Osteocyte (in vitro differentiated cells): ENCODE results near the gene ZFAND6. TPM values are rescaled to one million over a fixed set of nuclear protein-coding genes. Genes with fewer than 3 reads are reported as not detected.

Experiments used
- DNase-seq: peaks from one replicate; pipeline ENCODE4 v3.0.0; 2021; ENCODE audit warnings: mixed read lengths; ENCODE audit not compliant: unreplicated experiment; ENCODE audit errors: extremely low spot score
- H3K27ac Mint-ChIP-seq: one replicate; pipeline ENCODE4 v1.8.0; 2021; ENCODE audit warnings: mild to moderate bottlenecking, mixed read lengths; ENCODE audit not compliant: unreplicated experiment
- H3K27me3 Mint-ChIP-seq: one replicate; pipeline ENCODE4 v1.8.0; 2021; ENCODE audit warnings: mixed read lengths; ENCODE audit not compliant: unreplicated experiment
- H3K36me3 Mint-ChIP-seq: one replicate; pipeline ENCODE4 v1.8.0; 2021; ENCODE audit warnings: mixed read lengths; ENCODE audit not compliant: unreplicated experiment
- H3K4me1 Mint-ChIP-seq: one replicate; pipeline ENCODE4 v1.8.0; 2021; ENCODE audit warnings: mixed read lengths; ENCODE audit not compliant: unreplicated experiment
- H3K4me3 Mint-ChIP-seq: one replicate; pipeline ENCODE4 v1.8.0; 2021; ENCODE audit warnings: mild to moderate bottlenecking, moderate library complexity, mixed read lengths; ENCODE audit not compliant: unreplicated experiment
- H3K9me3 Mint-ChIP-seq: one replicate; pipeline ENCODE4 v1.8.0; 2021; ENCODE audit warnings: mixed read lengths; ENCODE audit not compliant: unreplicated experiment
- total RNA-seq: library from RNA; stranded (reverse); gene quantifications from 2 replicates; pipeline ENCODE4 v1.2.1, GENCODE V29; 2021
- TF ChIP-seq, protein P1 (sequence below): fragments of 200-600 bp; sonication (generic); IDR thresholded peaks from 2 replicates; pipeline ENCODE4 v1.5.0; 2021; ENCODE audit warnings: antibody characterized with exemption, mild to moderate bottlenecking, moderate library complexity

Gene ZFAND6
- total RNA-seq, 1 donor from 2014 or later: 63.8 TPM

DNA sequence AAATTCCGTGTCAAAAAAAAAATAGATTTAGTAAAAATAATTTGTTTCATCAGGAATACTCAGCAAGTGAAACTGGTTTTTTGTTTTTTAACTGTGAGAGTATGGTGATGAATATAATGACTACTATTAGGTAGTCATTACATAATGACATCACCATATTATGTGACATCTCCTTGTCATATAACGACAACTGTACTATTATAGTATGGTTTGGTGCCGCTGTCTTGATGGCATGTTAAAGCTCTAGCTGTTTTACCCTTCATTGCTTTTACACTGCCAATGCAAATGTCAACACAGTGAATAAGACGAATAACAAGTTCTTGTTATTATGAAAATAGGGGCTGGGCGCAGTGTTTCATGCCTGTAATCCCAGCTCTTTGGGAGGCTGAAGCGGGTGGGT, 47.7 kb downstream of the ZFAND6 start:
- TF ChIP-seq, protein P1, sequence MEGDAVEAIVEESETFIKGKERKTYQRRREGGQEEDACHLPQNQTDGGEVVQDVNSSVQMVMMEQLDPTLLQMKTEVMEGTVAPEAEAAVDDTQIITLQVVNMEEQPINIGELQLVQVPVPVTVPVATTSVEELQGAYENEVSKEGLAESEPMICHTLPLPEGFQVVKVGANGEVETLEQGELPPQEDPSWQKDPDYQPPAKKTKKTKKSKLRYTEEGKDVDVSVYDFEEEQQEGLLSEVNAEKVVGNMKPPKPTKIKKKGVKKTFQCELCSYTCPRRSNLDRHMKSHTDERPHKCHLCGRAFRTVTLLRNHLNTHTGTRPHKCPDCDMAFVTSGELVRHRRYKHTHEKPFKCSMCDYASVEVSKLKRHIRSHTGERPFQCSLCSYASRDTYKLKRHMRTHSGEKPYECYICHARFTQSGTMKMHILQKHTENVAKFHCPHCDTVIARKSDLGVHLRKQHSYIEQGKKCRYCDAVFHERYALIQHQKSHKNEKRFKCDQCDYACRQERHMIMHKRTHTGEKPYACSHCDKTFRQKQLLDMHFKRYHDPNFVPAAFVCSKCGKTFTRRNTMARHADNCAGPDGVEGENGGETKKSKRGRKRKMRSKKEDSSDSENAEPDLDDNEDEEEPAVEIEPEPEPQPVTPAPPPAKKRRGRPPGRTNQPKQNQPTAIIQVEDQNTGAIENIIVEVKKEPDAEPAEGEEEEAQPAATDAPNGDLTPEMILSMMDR: no peak
- Mint-ChIP-seq H3K27me3 (no peaks in the 10 kb centered on the region), H3K4me3 (no peak overlapping the region), H3K4me1 (peaks cover 10% of the 10 kb centered on the region), H3K9me3 (no peaks in the 10 kb centered on the region), H3K27ac (no peak overlapping the region), H3K36me3 (peaks cover 7% of the 10 kb centered on the region)
- no peak for DNase-seq

DNA sequence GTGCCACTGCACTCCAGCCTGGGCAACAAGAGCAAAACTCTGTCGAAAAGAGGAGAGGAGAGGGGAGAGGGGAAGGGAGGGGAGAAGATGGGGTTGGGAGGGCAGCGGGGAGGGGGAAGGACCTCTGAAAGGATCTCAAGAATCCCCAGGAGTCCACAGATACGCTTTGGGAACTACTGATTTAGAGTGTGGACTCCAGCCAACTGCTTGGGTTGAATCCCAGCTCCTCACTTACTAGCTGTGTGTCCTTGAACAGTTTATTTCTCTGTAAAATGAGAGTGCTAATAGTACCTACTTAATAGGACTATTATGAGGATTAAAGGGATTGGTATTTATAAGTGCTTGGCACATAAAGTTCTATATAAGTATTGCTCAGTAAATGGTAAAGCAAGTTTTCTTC, 48.3 kb downstream of the ZFAND6 start:
- Mint-ChIP-seq H3K4me3 (no peak overlapping the region), H3K27ac (no peak overlapping the region), H3K9me3 (no peaks in the 10 kb centered on the region)

DNA sequence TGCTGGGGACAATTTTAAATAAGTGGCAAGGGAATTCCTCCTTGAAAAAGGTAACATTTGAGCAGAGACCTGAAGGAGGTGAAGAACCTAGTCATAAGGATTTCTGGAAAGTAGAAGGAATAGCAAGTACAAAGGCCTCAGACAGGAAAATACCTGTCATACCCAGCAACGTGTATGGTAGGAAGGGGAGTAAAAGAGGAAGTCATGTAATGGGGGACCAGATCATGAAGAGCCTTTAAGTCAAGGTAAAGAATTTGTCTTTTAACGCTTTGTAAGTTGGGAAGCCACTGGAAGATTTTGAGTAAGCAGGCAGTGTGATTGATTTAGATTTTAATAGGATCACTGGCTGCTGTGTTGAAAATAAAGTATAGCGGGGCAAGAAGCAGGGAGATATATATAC, 49.9 kb downstream of the ZFAND6 start:
- Mint-ChIP-seq H3K4me3 (no peak overlapping the region), H3K4me1 (peaks cover 13% of the 10 kb centered on the region), H3K9me3 (no peaks in the 10 kb centered on the region), H3K36me3 (peaks cover 4% of the 10 kb centered on the region), H3K27me3 (no peaks in the 10 kb centered on the region), H3K27ac (no peak overlapping the region)
- TF ChIP-seq, protein P1: no peak
- DNase-seq: no peak

More for the DNA sequence above, 48.3 kb downstream of the ZFAND6 start:
- Mint-ChIP-seq H3K4me1 (peaks cover 10% of the 10 kb centered on the region), H3K36me3 (peaks cover 7% of the 10 kb centered on the region), H3K27me3 (no peaks in the 10 kb centered on the region)
- no peak for DNase-seq
- TF ChIP-seq, protein P1: no peak

DNA sequence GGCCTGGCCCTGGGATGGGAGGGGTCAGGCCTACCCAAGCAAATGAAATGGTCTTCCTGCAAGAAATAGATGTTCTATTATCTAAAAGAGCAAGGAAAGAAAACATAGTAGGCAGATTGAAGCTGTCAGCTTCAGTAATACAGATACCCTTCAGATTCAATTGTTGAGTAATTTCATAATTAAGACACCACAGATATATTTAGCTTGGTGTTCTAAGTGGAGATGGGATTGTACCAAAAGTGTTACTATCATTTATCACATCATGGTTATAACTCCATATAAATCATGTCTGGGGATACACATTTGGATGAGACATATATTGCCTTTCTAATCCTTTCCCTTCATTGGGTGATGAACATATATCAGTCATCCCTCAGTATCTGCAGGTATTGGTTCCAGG, 51.4 kb downstream of the ZFAND6 start:
- Mint-ChIP-seq H3K9me3 (no peaks in the 10 kb centered on the region), H3K27ac (no peak overlapping the region), H3K4me1 (peaks cover 5% of the 10 kb centered on the region), H3K27me3 (no peaks in the 10 kb centered on the region), H3K36me3 (peaks cover 4% of the 10 kb centered on the region), H3K4me3 (no peak overlapping the region)
- TF ChIP-seq, protein P1: no peak
- DNase-seq: no peak

DNA sequence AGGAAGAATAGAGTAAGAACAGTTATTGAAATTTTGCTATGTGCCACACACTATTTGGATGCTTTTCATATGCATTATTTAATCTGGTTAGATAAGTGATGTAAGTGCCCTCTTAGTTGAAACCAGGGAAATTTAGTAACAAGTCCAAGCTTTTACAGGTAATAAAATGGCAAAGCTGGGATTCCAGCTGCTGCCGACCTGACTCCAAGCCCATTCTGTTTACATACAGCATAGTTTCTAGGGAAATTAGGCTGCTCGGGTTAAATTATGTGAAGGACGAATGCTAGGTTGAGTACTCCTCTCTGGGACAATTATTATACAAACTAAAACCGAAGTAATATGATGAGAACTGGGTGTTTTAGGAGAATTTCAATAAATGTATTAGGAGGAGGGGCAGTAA, 54.6 kb downstream of the ZFAND6 start:
- Mint-ChIP-seq H3K36me3 (no peaks in the 10 kb centered on the region), H3K27ac (no peak overlapping the region), H3K27me3 (no peaks in the 10 kb centered on the region), H3K9me3 (no peaks in the 10 kb centered on the region), H3K4me3 (no peak overlapping the region), H3K4me1 (peaks cover 3% of the 10 kb centered on the region)
- TF ChIP-seq, protein P1: no peak
- no peak for DNase-seq
